Naive thymus-derived CD4-positive, alpha-beta T cell (primary cell): Measurements from ENCODE around the gene SLCO1A2. TPM values are rescaled to one million over a fixed set of nuclear protein-coding genes. Genes with fewer than 3 reads are reported as not detected.

Source experiments
- ATAC-seq: fragments of 150-1000 bp; cut with Tn5 transposase; 2 replicates; pipeline ENCODE4 v1.10.0; 2021; ENCODE audit warnings: mild to moderate bottlenecking, moderate library complexity
- CTCF ChIA-PET: fragments of 350-600 bp; sonication (Branson Sonifier 250); formaldehyde crosslinking; loops from one replicate; lab custom pipeline; 2021; ENCODE audit warnings: antibody characterized with exemption; lab: Charles Lee
- POLR2A ChIA-PET: fragments of 350-600 bp; sonication (Branson Sonifier 250); formaldehyde crosslinking; loops from one replicate; lab custom pipeline; 2021; ENCODE audit warnings: antibody characterized with exemption, inconsistent platforms; lab: Charles Lee
- DNase-seq, 9 donors: peaks; one replicate each; pipeline versions ENCODE4 v3.0.0 to v3.0.0-alpha.2; 2020 to 2022; ENCODE audit warnings: mixed read lengths in 1 of 9
- H3K27ac ChIP-seq: one replicate; pipeline ENCODE4 v1.7.0; 2013; ENCODE audit warnings: mild to moderate bottlenecking, low read depth, low read length, moderate library complexity
- H3K27me3 ChIP-seq, 2 donors: one replicate each; pipeline ENCODE4 v1.7.0; 2013; ENCODE audit warnings: low read length in 2 of 2, mild to moderate bottlenecking in 2 of 2, moderate library complexity in 2 of 2; ENCODE audit not compliant: control insufficient read depth in 2 of 2, insufficient read depth in 2 of 2
- H3K36me3 ChIP-seq, 3 experiments: 1 replicate in 2 of 3; 2 replicates in 1 of 3; pipeline ENCODE4 v1.7.0; 2013; ENCODE audit warnings: low read length in 3 of 3, mild to moderate bottlenecking in 3 of 3, moderate library complexity in 1 of 3; ENCODE audit not compliant: insufficient read depth in 3 of 3, control insufficient read depth in 2 of 3
- H3K4me1 ChIP-seq, 2 donors: one replicate each; pipeline ENCODE4 v1.7.0; 2013; ENCODE audit warnings: low read length in 2 of 2, mild to moderate bottlenecking in 2 of 2, moderate library complexity in 1 of 2; ENCODE audit not compliant: control insufficient read depth in 2 of 2, insufficient read depth in 2 of 2
- H3K4me3 ChIP-seq: 2 replicates; pipeline ENCODE4 v1.7.0; 2013; ENCODE audit warnings: mild to moderate bottlenecking, low read length
- H3K9me3 ChIP-seq, 3 experiments: 1 replicate in 2 of 3; 2 replicates in 1 of 3; pipeline ENCODE4 v1.7.0; 2013; ENCODE audit warnings: low read length in 3 of 3; ENCODE audit not compliant: control insufficient read depth in 2 of 3
- H3K27ac Mint-ChIP-seq, 9 donors: one replicate each; pipeline ENCODE4 v1.8.0; 2020 to 2022; ENCODE audit warnings: mixed read lengths in 9 of 9, mild to moderate bottlenecking in 8 of 9, moderate library complexity in 5 of 9, inconsistent platforms in 2 of 9
- H3K27me3 Mint-ChIP-seq, 5 donors: one replicate each; pipeline ENCODE4 v1.8.0; 2021 to 2022; ENCODE audit warnings: mixed read lengths in 5 of 5, mild to moderate bottlenecking in 1 of 5
- H3K36me3 Mint-ChIP-seq, 5 donors: one replicate each; pipeline ENCODE4 v1.8.0; 2020 to 2022; ENCODE audit warnings: mixed read lengths in 5 of 5, mild to moderate bottlenecking in 3 of 5, inconsistent platforms in 1 of 5
- H3K4me1 Mint-ChIP-seq, 7 donors: one replicate each; pipeline ENCODE4 v1.8.0; 2020 to 2022; ENCODE audit warnings: mixed read lengths in 7 of 7, mild to moderate bottlenecking in 3 of 7, inconsistent platforms in 1 of 7
- H3K4me3 Mint-ChIP-seq, 10 donors: one replicate each; pipeline ENCODE4 v1.8.0; 2020 to 2022; ENCODE audit warnings: mild to moderate bottlenecking in 10 of 10, mixed read lengths in 10 of 10, moderate library complexity in 6 of 10, inconsistent platforms in 2 of 10
- H3K9me3 Mint-ChIP-seq, 11 donors: one replicate each; pipeline ENCODE4 v1.8.0; 2020 to 2022; ENCODE audit warnings: mixed read lengths in 11 of 11, mild to moderate bottlenecking in 4 of 11, inconsistent platforms in 1 of 11, moderate library complexity in 1 of 11
- intact Hi-C, 2 donors: fragments of 100-400 bp; cut with micrococcal nuclease; formaldehyde crosslinking; loops; one replicate each; pipeline ENCODE4 v1.15.1; 2023
- polyA plus RNA-seq, 2 donors: library from polyadenylated mRNA; unstranded; fragments of 300-500 nt; fragmentation: Illumina TruSeq; gene quantifications; one replicate each; pipeline ENCODE4 v1.2.3, GENCODE V29; 2021
- total RNA-seq, 6 experiments: library from RNA in 5 of 6; stranded (reverse) in 5 of 6; gene quantifications; 1 replicate in 5 of 6; 2 replicates in 1 of 6; pipeline ENCODE4 v1.2.3 and lab custom pipeline; 2021 to 2026

SLCO1A2 gene
- total and polyA plus RNA-seq, 7 experiments from 2014 or later: 0.27 TPM; not detected in 6

GRCh38 chr12:21346542-21347205, 12.0 kb upstream of the SLCO1A2 start:
- H3K36me3 Mint-ChIP-seq: no peaks in the 10 kb centered on the region
- Histone ChIP-seq H3K36me3 (no peaks in the 10 kb centered on the region), H3K4me1 (no peaks in the 10 kb centered on the region), H3K4me3 (no peak overlapping the region), H3K27me3 (no peaks in the 10 kb centered on the region), H3K9me3 (no peaks in the 10 kb centered on the region), H3K27ac (no peak overlapping the region)
- ChIA-PET POLR2A (interaction anchor here (0.7 kb wide), 1 partner anchor 31 kb away, joined by 3 read pairs; no protein-coding TSS in a partner anchor), CTCF (no interaction called here)
- no peak for ATAC-seq
- no peak overlapping the region for H3K4me3 Mint-ChIP-seq
- no peak overlapping the region for H3K27ac Mint-ChIP-seq
- no peaks in the 10 kb centered on the region for H3K4me1 Mint-ChIP-seq
- intact Hi-C loops: no loop called here
- no peaks in the 10 kb centered on the region for H3K9me3 Mint-ChIP-seq
- no peak for DNase-seq
- H3K27me3 Mint-ChIP-seq: peaks cover 0 to 9% (median 5%) of the 10 kb centered on the region in 5 donors

GRCh38 chr12:21343636-21344035, 8.9 kb upstream of the SLCO1A2 start:
- H3K4me3 Mint-ChIP-seq: no peak overlapping the region
- intact Hi-C loops: no loop called here
- H3K4me1 Mint-ChIP-seq: no peaks in the 10 kb centered on the region
- no peaks in the 10 kb centered on the region for H3K36me3 ChIP-seq
- H3K27ac ChIP-seq: no peak overlapping the region
- H3K4me1 ChIP-seq: no peaks in the 10 kb centered on the region
- no peak overlapping the region for H3K27ac Mint-ChIP-seq
- no peak overlapping the region for H3K4me3 ChIP-seq
- H3K9me3 Mint-ChIP-seq: no peaks in the 10 kb centered on the region
- H3K36me3 Mint-ChIP-seq: no peaks in the 10 kb centered on the region
- H3K27me3 Mint-ChIP-seq: peaks cover 2 to 9% (median 7%) of the 10 kb centered on the region in 5 donors
- ChIA-PET CTCF (no interaction called here), POLR2A (no interaction called here)
- DNase-seq (no peak), ATAC-seq (no peak)
- no peaks in the 10 kb centered on the region for H3K9me3 ChIP-seq
- no peaks in the 10 kb centered on the region for H3K27me3 ChIP-seq

DNA sequence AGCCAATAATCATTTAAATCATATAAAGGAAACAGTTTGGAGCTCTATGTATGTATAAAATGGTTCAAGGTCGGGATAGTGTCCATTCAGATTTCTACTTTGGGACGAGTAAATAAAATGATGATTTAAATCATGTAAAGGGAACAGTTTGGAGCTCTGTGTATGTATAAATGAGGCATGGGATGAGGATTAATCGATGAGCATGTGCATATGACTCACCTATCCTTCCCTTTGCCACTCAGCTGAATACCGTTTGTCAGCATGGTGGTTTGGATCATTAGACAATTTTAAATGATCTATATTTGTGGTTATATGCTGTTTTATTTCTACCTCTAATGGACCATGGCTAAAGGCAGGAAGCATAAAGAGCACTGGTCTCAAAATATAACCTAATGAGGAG, 7.1 kb upstream of the SLCO1A2 start:
- no peaks in the 10 kb centered on the region for H3K36me3 ChIP-seq
- H3K4me1 ChIP-seq: no peaks in the 10 kb centered on the region
- H3K4me3 Mint-ChIP-seq: no peak overlapping the region
- H3K27ac Mint-ChIP-seq: no peak overlapping the region
- POLR2A ChIA-PET: no interaction called here
- CTCF ChIA-PET: no interaction called here
- H3K9me3 Mint-ChIP-seq: no peaks in the 10 kb centered on the region
- no peaks in the 10 kb centered on the region for H3K9me3 ChIP-seq
- H3K27me3 ChIP-seq: no peaks in the 10 kb centered on the region
- ATAC-seq: no peak
- no peaks in the 10 kb centered on the region for H3K4me1 Mint-ChIP-seq
- intact Hi-C loops: no loop called here
- no peak for DNase-seq
- H3K27ac ChIP-seq: no peak overlapping the region
- no peaks in the 10 kb centered on the region for H3K36me3 Mint-ChIP-seq
- H3K4me3 ChIP-seq: no peak overlapping the region
- H3K27me3 Mint-ChIP-seq: peaks cover 0 to 8% (median 6%) of the 10 kb centered on the region in 5 donors

- ChIA-PET CTCF (no interaction called here), POLR2A (no interaction called here)
- H3K4me1 Mint-ChIP-seq: no peaks in the 10 kb centered on the region
- H3K9me3 Mint-ChIP-seq: no peaks in the 10 kb centered on the region
- H3K36me3 ChIP-seq: no peaks in the 10 kb centered on the region
- no peaks in the 10 kb centered on the region for H3K9me3 ChIP-seq
- intact Hi-C loops: no loop called here
- H3K27ac ChIP-seq: no peak overlapping the region
- no peak for ATAC-seq
- H3K27me3 Mint-ChIP-seq: peaks cover 0 to 7% (median 6%) of the 10 kb centered on the region in 5 donors
- H3K27me3 ChIP-seq: no peaks in the 10 kb centered on the region
- no peak overlapping the region for H3K4me3 Mint-ChIP-seq
- no peak overlapping the region for H3K27ac Mint-ChIP-seq
- H3K36me3 Mint-ChIP-seq: no peaks in the 10 kb centered on the region
- DNase-seq: no peak
- H3K4me3 ChIP-seq: no peak overlapping the region
- H3K4me1 ChIP-seq: no peaks in the 10 kb centered on the region
Observed at GRCh38 chr12:21340403-21340802, 5.7 kb upstream of the SLCO1A2 start.

- intact Hi-C loops: no loop called here
- Histone ChIP-seq H3K9me3 (no peaks in the 10 kb centered on the region), H3K27ac (no peak overlapping the region), H3K36me3 (no peaks in the 10 kb centered on the region), H3K4me1 (no peaks in the 10 kb centered on the region), H3K27me3 (no peaks in the 10 kb centered on the region), H3K4me3 (no peak overlapping the region)
- Mint-ChIP-seq H3K4me1 (no peaks in the 10 kb centered on the region), H3K27ac (no peak overlapping the region), H3K4me3 (no peak overlapping the region), H3K36me3 (no peaks in the 10 kb centered on the region), H3K27me3 (peaks cover 0 to 7% (median 6%) of the 10 kb centered on the region in 5 donors), H3K9me3 (no peaks in the 10 kb centered on the region)
- ATAC-seq (no peak), DNase-seq (no peak)
- ChIA-PET POLR2A (no interaction called here), CTCF (no interaction called here)
Observed at GRCh38 chr12:21339921-21340320, 5.2 kb upstream of the SLCO1A2 start.

GRCh38 chr12:21337959-21338744, 3.4 kb upstream of the SLCO1A2 start:
- peaks cover 0 to 10% (median 6%) of the 10 kb centered on the region in 5 donors for H3K27me3 Mint-ChIP-seq
- H3K36me3 Mint-ChIP-seq: no peaks in the 10 kb centered on the region
- no peak overlapping the region for H3K4me3 ChIP-seq
- DNase-seq: no peak
- no peak overlapping the region for H3K27ac ChIP-seq
- no peak for ATAC-seq
- no peaks in the 10 kb centered on the region for H3K4me1 Mint-ChIP-seq
- no peak overlapping the region for H3K4me3 Mint-ChIP-seq
- no peaks in the 10 kb centered on the region for H3K36me3 ChIP-seq
- no peaks in the 10 kb centered on the region for H3K9me3 ChIP-seq
- no peak overlapping the region for H3K27ac Mint-ChIP-seq
- POLR2A ChIA-PET: no interaction called here
- intact Hi-C loops: no loop called here
- CTCF ChIA-PET: interaction anchor here (0.5 kb wide), 1 partner anchor 113 kb away, joined by 4 read pairs; no protein-coding TSS in a partner anchor
- no peaks in the 10 kb centered on the region for H3K4me1 ChIP-seq
- no peaks in the 10 kb centered on the region for H3K27me3 ChIP-seq
- no peaks in the 10 kb centered on the region for H3K9me3 Mint-ChIP-seq
